Hepatic stellate cell (primary cell): ENCODE measurements around the gene LMX1B.
"Not testable (repeated sequence)": the region's sequence is repeated elsewhere in the genome, so short reads cannot be mapped to it uniquely, and the experiment has no call there.

Experiments used
- DNase-seq: peaks from one replicate; pipeline ENCODE4 v3.0.0; 2011; ENCODE audit warnings: low spot score

LMX1B gene

GRCh38 chr9:126696401-126697145 lies 82.8 kb downstream of the LMX1B start:
- DNase-seq, result no peak

DNA sequence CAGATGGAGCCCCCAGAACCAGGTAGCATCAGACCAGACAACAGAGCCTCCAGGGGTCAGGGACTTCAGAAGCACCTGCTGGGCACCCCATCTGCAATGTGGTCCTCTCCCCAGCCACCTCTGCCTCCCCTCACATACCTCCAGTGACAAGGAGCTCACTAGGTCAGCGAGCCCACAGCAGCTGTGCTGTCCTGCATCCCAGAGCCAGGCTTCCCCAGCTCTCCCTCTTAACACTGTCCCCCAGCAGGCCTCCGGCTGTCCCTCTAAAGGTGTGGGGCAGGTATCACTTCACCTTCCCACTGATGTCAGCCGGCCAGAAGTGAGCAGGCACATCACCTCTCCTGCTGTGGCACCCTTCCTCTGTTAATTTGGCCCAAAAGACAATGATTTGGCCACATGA lies 83.6 kb downstream of the LMX1B start:
- DNase-seq, result no peak

- no peak for DNase-seq
Observed at GRCh38 chr9:126698251-126698650, 84.5 kb downstream of the LMX1B start.

GRCh38 chr9:126698756-126699155 lies 85.0 kb downstream of the LMX1B start:
- DNase-seq, result no peak

DNA sequence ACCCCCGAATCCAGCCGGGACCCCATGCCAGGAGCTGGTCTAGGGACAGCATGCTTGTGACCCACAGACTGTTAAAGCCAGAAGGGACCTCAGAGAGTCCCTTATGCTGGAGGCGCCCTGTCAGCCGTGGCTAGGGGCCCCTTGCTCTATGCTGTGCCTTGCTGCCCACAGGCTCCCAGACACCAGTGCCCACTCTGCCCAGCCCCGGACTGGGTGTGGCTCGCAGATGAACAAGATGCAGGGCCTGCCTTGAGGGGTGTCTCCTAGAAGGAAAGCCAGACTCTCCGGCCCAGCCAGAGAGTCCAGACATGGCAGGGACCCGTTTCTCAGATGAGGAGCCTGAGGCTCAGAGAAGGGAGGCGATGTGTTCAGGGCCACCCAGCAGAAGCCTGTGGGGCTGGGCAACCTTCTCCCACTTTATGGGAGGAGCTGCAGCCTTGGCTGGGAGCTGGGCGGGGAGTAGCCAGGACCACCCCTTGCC lies 85.7 kb downstream of the LMX1B start:
- no peak for DNase-seq

DNA sequence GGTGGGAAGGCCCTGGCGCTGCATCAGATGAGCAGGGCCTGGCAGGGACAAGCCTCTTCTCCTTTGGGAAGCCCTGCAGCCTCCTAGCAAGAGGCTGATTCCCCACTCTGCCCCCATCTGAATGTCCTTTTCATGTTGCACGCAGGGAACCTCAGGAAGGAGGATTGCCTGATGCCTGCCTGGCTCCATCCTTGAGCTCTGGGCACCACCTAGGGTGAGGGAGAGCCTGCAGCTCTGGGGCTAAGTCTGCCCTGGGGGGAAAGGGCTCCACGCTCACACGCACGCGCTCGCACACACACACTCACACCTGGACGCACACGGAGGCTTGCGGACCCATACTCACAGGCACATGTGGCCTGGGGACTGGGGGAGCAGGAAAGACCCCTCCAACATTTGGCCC lies 86.6 kb downstream of the LMX1B start:
- no peak for DNase-seq

DNA sequence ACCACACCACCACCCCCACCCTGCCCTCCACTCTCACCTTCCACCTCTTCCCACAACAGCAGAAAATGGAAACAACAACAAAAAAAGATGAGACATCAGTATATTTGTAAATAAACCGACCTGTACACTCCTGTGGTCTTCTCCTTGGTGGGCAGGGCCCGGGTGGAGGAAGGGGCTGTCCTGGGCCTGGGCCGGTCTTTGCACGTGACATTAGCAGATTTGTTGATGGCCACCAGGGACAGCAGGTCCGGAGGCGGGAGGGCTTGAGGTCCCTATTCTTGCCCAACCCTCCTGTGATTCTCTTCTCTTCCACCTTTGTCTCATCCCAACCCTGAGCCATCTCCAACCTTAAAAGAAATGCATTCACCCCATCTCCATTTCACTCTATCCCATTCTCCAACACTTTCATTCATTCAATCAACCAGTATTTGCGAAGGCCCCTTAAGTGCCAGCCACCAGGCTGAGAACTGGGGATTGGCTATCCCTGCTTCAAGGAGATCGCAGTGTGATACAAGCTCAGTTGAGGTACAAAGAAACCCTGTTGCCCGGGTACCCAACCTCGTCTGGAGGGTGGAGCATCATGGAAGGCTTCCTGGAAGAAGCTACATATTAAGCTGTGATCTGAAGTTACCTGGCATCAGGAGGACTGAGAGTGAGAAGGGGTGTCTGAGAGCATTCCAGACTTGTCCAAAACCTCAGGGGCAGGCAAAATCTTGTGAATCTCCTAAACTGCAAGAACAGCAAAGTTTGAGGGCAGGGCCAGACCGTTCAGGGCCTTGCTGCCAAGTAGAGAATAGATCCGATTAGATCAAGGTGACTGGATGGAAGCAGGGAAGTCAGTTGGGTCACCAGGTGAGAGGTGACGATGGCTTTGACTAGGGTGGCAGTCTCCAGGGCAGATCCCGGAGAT lies 87.4 kb downstream of the LMX1B start:
- no peak for DNase-seq

GRCh38 chr9:126701813-126702140 lies 88.0 kb downstream of the LMX1B start:
- DNase-seq, result no peak

- DNase-seq, result no peak
Observed at GRCh38 chr9:126702151-126703001, 88.6 kb downstream of the LMX1B start.

- DNase-seq, result no peak
Observed at GRCh38 chr9:126703002-126703865, 89.5 kb downstream of the LMX1B start.

- DNase-seq, result no peak
Observed at GRCh38 chr9:126703866-126704156, 90.1 kb downstream of the LMX1B start.

DNA sequence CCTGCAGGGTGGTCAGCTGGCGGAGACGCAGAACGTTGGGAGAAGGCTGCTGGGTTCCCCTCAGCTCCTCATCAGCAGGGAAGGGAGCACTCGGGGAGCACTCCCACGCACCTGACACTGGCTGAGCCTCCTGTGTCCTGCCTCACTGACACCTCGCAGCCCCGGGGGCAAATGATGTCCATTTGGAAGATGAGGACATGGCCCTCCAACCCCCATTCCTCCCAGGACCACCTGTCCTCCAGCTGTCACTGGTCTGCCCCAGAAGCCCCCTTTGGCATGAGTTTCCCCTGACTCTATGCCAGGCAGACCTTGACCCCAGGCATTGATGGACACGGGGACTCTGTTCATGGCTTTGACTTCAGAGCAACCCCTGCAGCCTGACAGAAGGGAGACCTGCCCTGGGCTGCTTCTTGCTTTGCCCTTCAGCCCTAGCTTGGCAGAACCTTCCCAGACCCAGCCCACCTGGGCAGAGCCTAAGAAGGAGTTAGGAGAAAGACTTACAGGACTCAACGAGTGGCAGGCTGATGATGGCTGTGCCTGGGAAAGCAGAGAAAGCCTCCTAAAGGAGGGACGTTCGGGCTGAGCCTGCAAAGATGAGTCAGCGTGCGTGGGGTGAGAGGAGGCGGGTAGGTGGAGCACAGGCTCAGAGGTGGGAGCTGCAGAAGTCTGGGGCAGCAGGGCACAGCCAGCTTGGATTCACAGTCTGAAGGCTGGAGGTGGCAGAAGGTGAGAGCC lies 90.6 kb downstream of the LMX1B start:
- DNase-seq, result peak; percentile 80

DNA sequence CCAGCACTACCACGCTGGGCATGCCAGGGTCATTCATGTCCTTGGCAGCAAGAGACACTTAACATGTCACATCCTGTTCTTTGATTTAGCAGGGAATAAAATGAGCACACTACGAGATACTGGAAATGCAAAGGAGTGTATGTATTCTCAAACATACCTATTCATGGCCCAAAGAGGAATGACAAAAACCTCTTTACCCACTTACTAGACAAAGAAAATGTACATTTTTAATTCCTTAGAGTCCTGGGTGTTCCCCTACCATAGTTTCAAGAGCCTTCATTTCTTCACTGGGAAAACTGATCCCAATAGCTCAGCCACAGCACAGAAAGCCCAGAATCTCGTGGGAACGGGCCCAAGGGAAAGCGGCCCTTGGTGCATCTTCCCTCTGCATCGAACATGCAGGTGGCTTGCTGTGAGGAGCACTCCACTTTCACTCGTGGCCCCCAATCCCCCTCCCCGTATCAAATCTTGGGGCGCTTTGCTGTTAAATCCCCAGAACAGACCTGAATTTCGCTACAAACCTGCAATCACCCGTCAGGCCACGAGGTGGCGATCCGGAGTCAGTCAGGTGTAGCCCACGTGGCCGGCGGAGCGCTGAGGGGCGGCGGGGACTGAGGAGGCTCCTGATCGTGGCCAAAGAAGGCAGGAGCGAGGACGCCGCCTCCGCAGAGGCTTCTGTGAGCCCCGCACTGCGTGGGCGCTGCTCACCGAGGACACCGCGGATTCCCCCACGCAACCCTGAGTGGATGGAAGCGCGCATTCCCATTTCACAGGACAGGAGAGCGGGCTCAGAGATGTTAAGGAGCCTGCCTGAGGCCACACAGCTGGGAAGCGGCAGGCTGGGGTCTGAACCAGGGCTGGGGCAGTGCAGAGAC lies 91.4 kb downstream of the LMX1B start:
- DNase-seq, result peak; percentile 80

- DNase-seq, result peak; percentile 43
Observed at GRCh38 chr9:126705767-126706697, 92.3 kb downstream of the LMX1B start.

DNA sequence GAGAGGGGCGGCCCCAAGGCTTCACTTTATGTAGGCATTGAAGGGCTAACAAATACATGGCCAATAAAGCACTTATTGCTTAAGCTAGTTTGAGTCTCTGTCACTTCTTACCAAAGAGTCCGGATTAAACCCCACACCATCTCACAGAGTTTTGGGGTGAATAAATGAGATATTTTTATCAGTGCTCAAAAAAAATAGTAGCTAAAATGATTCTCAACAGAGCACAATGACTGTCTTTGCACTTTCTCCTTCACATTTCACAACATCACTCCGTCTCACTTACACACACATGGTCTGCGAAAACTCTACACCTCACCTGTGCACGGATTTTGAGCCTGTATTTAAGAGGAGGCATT lies 92.9 kb downstream of the LMX1B start:
- DNase-seq, result no peak

DNA sequence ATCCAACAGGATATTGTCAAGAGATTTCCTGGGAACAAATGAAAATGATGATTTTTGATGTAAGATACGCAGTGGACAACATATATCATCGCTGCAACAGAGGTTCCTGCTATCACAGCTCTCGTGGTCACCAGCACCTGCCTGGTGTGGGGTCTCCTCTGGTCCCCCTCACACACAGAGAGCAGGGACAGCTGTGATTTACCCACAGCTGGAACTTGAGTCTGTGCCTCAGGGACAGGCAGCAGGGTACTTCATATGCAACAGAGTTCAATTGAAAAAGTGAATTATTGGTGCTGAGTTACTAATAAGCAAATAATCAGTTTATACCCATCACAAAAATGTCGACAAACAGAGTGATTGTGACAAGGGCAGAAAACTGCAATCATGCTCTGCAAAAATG lies 93.4 kb downstream of the LMX1B start:
- DNase-seq, result no peak

DNA sequence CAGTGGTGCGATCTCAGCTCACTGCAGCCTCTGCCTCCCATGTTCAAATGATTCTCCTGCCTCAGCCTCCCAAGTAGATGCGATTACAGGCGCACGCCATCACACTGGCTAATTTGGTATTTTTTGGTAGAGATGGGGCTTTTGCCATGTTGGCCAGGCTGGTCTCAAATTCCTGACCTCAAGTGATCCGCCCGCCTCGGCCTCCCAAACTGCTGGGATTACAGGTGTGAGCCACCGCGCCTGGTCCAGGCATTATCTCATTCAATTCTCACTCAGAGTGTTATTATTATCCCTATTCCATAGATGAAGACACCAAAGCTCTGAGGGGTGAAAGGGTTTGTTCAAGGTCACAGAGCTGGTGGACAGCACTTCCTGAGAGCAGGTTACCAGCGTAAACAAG lies 94.0 kb downstream of the LMX1B start:
- DNase-seq, result not testable (repeated sequence)

GRCh38 chr9:126708178-126708577 lies 94.5 kb downstream of the LMX1B start:
- DNase-seq, result no peak

DNA sequence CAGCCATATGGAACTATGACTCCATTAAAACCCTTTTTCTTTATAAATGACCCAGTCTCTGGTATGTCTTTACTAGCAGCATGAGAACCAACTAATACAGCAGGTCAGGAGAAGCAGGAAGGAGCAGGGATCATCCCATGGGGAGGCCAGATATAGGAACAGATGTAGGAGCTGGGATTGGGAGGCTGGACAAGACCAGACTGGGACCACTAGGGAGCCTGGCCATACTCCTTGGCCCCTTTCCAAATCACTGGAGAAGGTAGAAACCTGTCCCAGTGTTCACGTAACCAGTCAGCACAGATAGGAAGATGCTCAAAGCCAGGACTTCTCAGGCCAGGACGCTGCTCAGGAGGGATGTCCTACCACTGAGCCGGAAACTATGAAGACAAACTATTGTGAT lies 95.5 kb downstream of the LMX1B start:
- DNase-seq, result no peak
